A673 (cell line): Measurements from ENCODE around the gene RNU6-9.

Experiments
- CTCF ChIP-seq: fragments of 300-800, 200-600 bp; sonication (generic); conservative IDR thresholded peaks from 2 replicates; pipeline ENCODE4 v1.5.1; 2017; ENCODE audit warnings: low read depth, mild to moderate bottlenecking, antibody characterized with exemption, low read length, moderate library complexity, mixed read lengths
- EZH2 ChIP-seq: fragments of 200-600 bp; sonication (generic); IDR thresholded peaks from 2 replicates; pipeline ENCODE4 v1.6.1; 2017; ENCODE audit warnings: borderline replicate concordance, low read depth, mild to moderate bottlenecking, mixed read lengths, antibody characterized with exemption, low read length; ENCODE audit not compliant: poor library complexity, severe bottlenecking

- no peak for TF ChIP-seq CTCF
- no peak for TF ChIP-seq EZH2
Measured at GRCh38 chr19:941292-942132, 48.2 kb downstream of the RNU6-9 start.
